Stimulated activated CD8-positive, alpha-beta memory T cell treated with anti-CD3 and anti-CD28 coated beads, Interleukin-15, amount 100 ng/mL, for 4 hours (primary cell): ENCODE data around the gene PPARG.

Source experiments
- DNase-seq, 2 donors: peaks; one replicate each; pipeline ENCODE4 v3.0.0-alpha.2; 2020; ENCODE audit warnings: low read depth in 2 of 2

The PPARG gene

DNA sequence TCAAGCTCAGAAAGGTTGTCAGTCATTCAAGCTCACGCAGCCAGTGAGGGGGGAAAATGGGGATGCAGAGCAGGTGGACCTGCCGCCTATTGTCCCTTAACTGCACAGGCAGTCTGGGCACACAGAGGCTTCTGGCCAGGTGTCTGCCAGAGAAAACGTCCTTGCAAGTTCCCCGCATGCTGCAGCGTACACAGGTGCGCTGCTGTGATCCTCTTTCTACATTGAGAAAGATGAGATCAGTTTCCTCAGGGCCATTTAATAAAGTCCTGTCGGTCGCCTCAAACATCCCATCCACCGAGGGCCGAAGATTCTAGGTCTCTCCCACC lies 195.0 kb downstream of the PPARG start:
- DNase-seq = no peak
